Activated CD4-positive, alpha-beta T cell treated with anti-CD3 and anti-CD28 coated beads for 1 hour (primary cell): ENCODE data around the gene KCNG2.
"Not testable (repeated sequence)": the region's sequence is repeated elsewhere in the genome, so short reads cannot be mapped to it uniquely, and the experiment has no call there.

ENCODE experiments used
- DNase-seq: peaks from one replicate; pipeline ENCODE4 v3.0.0-alpha.2; 2020

Gene KCNG2

GRCh38 chr18:79872527-79873444, 75.0 kb downstream of the KCNG2 start:
- DNase-seq: no peak

GRCh38 chr18:79873449-79874110, 75.8 kb downstream of the KCNG2 start:
- DNase-seq: no peak

GRCh38 chr18:79874553-79875530, 77.1 kb downstream of the KCNG2 start:
- DNase-seq: no peak

- DNase-seq: no peak
Observed at GRCh38 chr18:79875531-79875919, 77.8 kb downstream of the KCNG2 start.

DNA sequence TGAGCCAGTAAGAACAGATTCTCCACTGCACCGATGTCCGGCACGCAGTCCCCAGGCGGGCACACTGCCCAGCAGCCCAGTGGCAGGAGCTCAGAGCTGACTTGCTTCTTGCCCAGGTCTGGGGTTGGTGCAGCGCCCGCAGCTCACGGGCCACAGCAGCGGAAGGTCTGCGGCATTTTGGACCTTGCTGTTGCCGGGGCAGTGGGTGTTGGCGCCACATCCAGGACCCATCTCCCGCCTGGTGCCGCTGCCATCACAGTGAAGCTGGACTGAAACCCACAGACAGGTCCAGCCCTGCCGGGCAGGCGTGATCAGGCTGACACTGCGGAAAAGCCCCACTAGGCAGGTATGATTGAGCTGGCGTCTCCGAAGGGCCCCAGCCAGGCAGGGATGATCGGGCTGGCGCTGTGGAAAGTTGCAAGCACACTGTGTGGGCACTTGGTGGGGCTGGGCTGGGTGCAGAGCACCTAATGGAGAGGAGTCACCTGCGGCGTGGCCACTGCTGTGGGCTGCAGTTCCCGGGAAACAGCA, 78.3 kb downstream of the KCNG2 start:
- no peak for DNase-seq

- DNase-seq: no peak
Observed at GRCh38 chr18:79876497-79876896, 78.8 kb downstream of the KCNG2 start.

- DNase-seq: no peak
Observed at GRCh38 chr18:79877163-79878091, 79.7 kb downstream of the KCNG2 start.

- not testable (repeated sequence) for DNase-seq
Observed at GRCh38 chr18:79878246-79878645, 80.5 kb downstream of the KCNG2 start.

DNA sequence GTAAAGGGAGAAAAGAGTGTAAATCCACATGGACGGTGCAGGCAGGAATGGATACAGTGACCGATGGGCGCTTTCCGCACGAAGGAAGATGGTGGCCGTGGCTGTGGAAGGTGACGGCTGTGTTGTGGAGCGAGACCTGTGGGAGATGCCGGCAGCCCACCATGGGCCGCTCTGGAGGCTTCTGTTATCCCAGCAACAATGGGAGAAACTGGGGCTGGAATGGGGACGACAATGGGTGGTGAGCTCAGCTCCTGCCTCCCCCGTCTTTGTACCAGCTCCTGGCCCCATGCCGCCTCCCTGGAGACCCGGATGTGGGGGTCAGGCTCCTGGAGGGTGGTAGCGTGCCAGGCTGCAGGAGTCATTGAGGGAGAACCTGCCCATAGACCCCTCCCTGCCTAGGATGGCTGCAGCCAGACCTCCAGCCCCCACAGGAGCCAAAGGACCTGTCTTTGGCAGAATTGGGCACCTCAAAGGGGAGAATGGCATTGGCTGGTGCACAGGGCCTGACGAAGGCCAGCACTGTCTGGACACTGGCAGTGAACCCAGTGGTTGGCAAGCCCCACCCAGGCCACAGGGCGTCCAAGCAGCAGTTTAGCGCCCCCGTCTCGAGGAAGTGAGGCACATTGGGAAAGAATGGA, 81.1 kb downstream of the KCNG2 start:
- DNase-seq: no peak

DNA sequence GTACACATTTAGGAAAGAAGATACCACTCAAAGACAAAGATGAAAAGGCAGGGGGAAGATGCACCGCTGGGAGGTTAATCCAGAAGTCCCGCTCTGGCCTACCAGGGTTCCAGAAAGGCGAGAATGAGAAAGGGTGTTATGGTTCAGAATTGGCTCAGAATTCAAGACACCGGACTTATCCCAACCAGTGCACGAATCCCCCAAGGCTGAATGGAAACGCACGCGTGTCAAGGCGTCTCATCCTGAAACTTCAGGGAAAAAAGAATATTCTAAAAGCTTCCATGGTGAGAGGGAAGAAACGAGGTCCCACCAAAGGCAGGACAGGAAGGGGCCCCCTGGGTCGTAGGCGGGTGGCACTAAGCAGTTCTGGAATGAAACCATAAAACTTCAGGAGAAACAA, 81.8 kb downstream of the KCNG2 start:
- DNase-seq: no peak

GRCh38 chr18:79881695-79882094, 84.0 kb downstream of the KCNG2 start:
- DNase-seq: no peak

GRCh38 chr18:79882522-79883241, 84.9 kb downstream of the KCNG2 start:
- DNase-seq: no peak

DNA sequence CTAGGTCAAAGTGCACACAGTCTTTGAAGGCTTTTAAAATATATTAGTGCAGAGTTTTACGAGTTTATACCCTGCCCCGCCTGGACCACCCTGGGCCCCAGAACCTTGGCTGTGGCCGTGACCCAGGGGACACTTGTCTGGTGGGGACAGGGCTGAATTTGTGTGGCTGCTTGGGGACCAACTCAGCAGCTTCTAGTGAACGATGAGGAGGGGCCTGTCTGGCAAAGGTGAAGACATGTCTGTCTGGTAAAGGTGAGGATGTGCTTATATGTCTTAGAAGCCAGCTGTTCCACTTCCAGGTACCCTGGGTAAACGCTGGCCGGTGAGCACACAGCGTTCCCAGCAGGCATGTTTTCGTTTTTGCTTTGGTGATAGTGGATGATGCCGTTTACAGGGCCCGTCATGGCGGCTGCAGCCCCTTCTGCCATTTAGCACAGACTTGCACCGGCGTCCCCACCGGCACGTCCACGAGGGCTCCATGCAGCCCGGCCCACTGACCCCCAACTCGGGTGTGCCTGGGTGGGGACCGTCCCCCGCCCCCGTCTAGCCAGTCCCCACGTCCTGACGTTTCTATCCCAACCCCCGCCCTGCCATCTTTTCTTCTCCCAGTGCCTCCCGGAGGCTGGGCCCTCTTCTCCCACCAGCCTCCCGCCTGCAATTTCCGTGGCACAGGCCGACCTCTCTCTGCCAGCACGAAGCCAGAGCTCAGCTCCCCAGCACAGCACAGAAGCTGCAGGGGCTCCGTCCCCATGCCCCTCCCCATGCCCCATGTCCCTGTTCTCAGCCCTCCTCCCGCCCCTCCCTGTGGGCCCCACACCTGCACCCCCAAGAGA, 85.9 kb downstream of the KCNG2 start:
- no peak for DNase-seq

DNA sequence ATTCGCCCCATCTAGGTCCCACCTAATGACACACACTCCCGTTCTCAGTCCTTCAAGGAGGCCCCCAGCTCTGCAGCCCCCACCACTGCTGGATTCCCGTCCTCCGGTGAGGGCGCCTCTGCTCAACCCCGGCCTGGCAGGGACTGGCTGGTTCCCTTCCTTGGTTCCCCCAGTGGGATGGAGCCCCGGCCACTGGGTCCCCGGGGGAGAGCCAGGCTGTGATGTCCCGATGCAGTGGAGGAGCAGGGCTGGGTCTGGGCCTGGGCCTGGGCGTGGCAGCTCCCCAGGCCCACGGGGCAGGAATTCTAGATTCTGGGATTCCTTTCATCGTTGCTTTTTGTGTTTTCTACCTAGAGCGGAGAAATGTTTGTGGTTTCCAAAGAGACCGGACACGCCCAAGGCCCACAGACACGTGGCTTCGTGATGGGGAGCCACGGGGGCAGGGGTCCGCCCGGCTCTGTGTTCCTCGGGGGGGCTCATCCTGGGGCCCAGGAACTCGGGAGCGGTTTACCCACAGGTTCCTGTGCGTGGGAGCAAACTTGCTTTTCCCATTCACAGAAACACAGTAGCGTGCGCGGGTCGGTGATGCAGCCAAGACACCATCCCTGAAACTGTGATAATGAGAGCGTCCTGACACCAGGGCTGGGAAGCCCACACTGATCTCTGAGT, 86.7 kb downstream of the KCNG2 start:
- DNase-seq: no peak

GRCh38 chr18:79884963-79885728, 87.4 kb downstream of the KCNG2 start:
- DNase-seq: no peak

- DNase-seq: no peak
Observed at GRCh38 chr18:79887181-79888000, 89.7 kb downstream of the KCNG2 start.

DNA sequence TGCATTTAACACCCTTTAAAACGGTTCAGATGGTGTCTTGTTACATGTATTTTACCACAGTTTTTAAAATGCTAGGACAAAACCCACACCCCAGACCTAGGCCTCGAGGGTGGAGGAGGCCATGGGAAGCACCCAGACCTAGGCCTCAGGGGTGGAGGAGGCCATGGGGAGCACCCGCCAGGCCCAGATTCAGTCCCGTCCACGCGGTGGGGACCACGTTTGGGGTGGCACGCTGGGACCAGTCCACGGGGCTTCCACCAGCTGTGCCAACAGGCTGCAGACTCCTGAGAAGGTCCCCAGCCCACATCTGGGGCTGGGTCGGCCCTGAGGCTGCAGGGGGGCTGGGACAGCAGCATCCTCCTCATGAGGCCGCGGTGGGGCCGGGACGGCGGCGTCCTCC, 90.3 kb downstream of the KCNG2 start:
- no peak for DNase-seq
